ENCODE data around the gene RAMP1.

DNA sequence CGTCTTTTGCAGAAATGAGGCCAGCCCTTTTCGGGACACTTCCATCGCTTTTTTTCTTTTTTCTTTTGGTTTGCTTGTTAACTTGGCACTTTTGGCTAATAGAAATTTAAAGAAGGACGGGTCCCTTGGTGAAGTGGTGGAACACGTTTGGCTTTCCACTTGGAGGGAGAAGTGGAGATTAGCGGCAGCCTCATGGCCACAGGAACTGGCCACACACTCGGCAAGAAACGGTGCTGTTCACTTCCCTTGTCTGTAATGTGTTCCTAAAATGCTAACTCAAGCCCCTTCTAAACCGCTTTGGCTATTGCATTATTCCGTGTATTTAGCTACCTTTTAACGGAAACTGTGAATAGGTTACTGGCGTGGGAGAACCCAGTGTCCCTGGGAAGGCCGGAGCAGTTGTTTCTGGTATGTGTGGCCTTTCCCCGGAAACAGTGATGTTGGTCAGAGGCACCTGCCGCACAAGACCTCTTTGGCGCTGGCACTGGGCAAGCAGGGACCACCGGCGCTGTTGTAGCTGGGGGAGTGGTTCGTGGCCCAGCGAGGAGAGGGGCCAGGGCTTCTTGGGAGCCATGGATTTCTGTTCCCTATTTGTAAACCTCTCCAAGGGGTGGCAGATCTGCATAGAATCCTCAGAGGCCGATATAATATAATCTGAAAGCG is 981 bp downstream of the RAMP1 start:
- TF ChIP-seq, protein P1, sequence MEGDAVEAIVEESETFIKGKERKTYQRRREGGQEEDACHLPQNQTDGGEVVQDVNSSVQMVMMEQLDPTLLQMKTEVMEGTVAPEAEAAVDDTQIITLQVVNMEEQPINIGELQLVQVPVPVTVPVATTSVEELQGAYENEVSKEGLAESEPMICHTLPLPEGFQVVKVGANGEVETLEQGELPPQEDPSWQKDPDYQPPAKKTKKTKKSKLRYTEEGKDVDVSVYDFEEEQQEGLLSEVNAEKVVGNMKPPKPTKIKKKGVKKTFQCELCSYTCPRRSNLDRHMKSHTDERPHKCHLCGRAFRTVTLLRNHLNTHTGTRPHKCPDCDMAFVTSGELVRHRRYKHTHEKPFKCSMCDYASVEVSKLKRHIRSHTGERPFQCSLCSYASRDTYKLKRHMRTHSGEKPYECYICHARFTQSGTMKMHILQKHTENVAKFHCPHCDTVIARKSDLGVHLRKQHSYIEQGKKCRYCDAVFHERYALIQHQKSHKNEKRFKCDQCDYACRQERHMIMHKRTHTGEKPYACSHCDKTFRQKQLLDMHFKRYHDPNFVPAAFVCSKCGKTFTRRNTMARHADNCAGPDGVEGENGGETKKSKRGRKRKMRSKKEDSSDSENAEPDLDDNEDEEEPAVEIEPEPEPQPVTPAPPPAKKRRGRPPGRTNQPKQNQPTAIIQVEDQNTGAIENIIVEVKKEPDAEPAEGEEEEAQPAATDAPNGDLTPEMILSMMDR (conservative IDR thresholded peaks at IDR 0.05; ENCODE audit: low read depth, low read length), result no peak
- TF ChIP-seq POLR2A (IDR thresholded peaks at IDR 0.05; ENCODE audit: low read depth, low read length) (no peak), SMC3 (IDR thresholded peaks at IDR 0.05; ENCODE audit: low read depth, low read length) (no peak), MAFK (IDR thresholded peaks at IDR 0.05; ENCODE audit: low read depth, low read length) (no peak), RCOR1 (IDR thresholded peaks at IDR 0.05; ENCODE audit: insufficient replicate concordance, low read length) (no peak), MAZ (IDR thresholded peaks at IDR 0.05; ENCODE audit: borderline replicate concordance, low read depth, low read length) (no peak)
- TF ChIP-seq, protein P2, sequence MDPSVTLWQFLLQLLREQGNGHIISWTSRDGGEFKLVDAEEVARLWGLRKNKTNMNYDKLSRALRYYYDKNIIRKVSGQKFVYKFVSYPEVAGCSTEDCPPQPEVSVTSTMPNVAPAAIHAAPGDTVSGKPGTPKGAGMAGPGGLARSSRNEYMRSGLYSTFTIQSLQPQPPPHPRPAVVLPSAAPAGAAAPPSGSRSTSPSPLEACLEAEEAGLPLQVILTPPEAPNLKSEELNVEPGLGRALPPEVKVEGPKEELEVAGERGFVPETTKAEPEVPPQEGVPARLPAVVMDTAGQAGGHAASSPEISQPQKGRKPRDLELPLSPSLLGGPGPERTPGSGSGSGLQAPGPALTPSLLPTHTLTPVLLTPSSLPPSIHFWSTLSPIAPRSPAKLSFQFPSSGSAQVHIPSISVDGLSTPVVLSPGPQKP (IDR thresholded peaks at IDR 0.05; ENCODE audit: borderline replicate concordance, low read depth, low read length), result no peak
- TF ChIP-seq, protein P3, sequence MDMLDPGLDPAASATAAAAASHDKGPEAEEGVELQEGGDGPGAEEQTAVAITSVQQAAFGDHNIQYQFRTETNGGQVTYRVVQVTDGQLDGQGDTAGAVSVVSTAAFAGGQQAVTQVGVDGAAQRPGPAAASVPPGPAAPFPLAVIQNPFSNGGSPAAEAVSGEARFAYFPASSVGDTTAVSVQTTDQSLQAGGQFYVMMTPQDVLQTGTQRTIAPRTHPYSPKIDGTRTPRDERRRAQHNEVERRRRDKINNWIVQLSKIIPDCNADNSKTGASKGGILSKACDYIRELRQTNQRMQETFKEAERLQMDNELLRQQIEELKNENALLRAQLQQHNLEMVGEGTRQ (IDR thresholded peaks at IDR 0.05; ENCODE audit: low read depth, low read length), result no peak
